Endothelial cell of umbilical vein (primary cell): ENCODE data around the gene JAKMIP1. TPM values are rescaled to one million over a fixed set of nuclear protein-coding genes. Genes with fewer than 3 reads are reported as not detected.

Experiments
- BruUV-seq: library from RNA; stranded (reverse); fragments of 400-500 nt; replicated peaks from 2 replicates; lab custom pipeline; 2021; lab: Mats Ljungman, UMichigan
- CTCF ChIA-PET: fragments of 300-600, 350-600 bp; sonication (Branson Sonifier 250); formaldehyde crosslinking; loops from one replicate; lab custom pipeline; 2021; ENCODE audit warnings: antibody characterized with exemption, inconsistent platforms; lab: Charles Lee
- POLR2A ChIA-PET: fragments of 300-600, 350-600 bp; sonication (Branson Sonifier 250); formaldehyde crosslinking; loops from one replicate; lab custom pipeline; 2021; ENCODE audit warnings: antibody characterized with exemption, inconsistent platforms; lab: Charles Lee
- DNase-seq: peaks from one replicate; pipeline ENCODE4 v3.0.0-alpha.2; 2011; ENCODE audit warnings: low read depth, low spot score
- FAIRE-seq: peaks from 2 replicates; lab custom pipeline; 2011; peaks lifted over from hg19 to GRCh38; lab: Jason Lieb, UNC
- H2AFZ ChIP-seq: 2 replicates; pipeline ENCODE4 v1.6.0; 2012; ENCODE audit warnings: low read depth, low read length, control low read depth, inconsistent platforms
- H3K27ac ChIP-seq: 2 replicates; pipeline ENCODE4 v1.5.1; 2011; ENCODE audit warnings: low read depth, mild to moderate bottlenecking, control low read depth, low read length, moderate library complexity; ENCODE audit not compliant: insufficient read depth
- H3K27me3 ChIP-seq, 2 experiments: 2 replicates each; pipeline versions ENCODE4 v1.6.0 to v1.6.1; 2011; ENCODE audit warnings: low read length in 2 of 2, mixed read lengths in 1 of 2; ENCODE audit not compliant: control insufficient read depth in 2 of 2, insufficient read depth in 2 of 2
- H3K36me3 ChIP-seq, 2 experiments: 2 replicates in 1 of 2; 3 replicates in 1 of 2; pipeline ENCODE4 v1.5.1; 2011; ENCODE audit warnings: low read length in 2 of 2, mild to moderate bottlenecking in 1 of 2, moderate library complexity in 1 of 2; ENCODE audit not compliant: control insufficient read depth in 2 of 2, insufficient read depth in 2 of 2; ENCODE audit errors: extremely low read depth in 1 of 2
- H3K4me1 ChIP-seq: 3 replicates; pipeline ENCODE4 v1.5.1; 2011; ENCODE audit warnings: mild to moderate bottlenecking, low read length; ENCODE audit not compliant: control insufficient read depth, insufficient read depth; ENCODE audit errors: extremely low read depth
- H3K4me2 ChIP-seq: 2 replicates; pipeline ENCODE4 v1.6.1; 2011; ENCODE audit warnings: low read length, control low read depth, mixed read lengths; ENCODE audit not compliant: insufficient read depth
- H3K4me3 ChIP-seq, 3 experiments: fragments of 200-600 bp in 1 of 3; sonication (generic), shearing (Covaris generic) in 1 of 3; replicated peaks in 1 of 3; 2 replicates each; pipeline ENCODE4 v1.5.1; 2011 to 2016; ENCODE audit warnings: control low read depth in 3 of 3, low read length in 3 of 3, mild to moderate bottlenecking in 2 of 3, inconsistent platforms in 1 of 3, low read depth in 1 of 3, moderate library complexity in 1 of 3; ENCODE audit not compliant: insufficient read depth in 1 of 3
- H3K79me2 ChIP-seq: 2 replicates; pipeline ENCODE4 v1.6.0; 2012; ENCODE audit warnings: low read length, inconsistent platforms; ENCODE audit not compliant: control insufficient read depth, insufficient read depth
- H3K9ac ChIP-seq: replicated peaks from 2 replicates; pipeline ENCODE3; 2011; ENCODE audit warnings: low read length, control low read depth; ENCODE audit not compliant: insufficient read depth; ENCODE audit errors: extremely low read depth
- H3K9me1 ChIP-seq: replicated peaks from 3 replicates; pipeline ENCODE4 v1.6.0; 2011; ENCODE audit warnings: mild to moderate bottlenecking, low read length; ENCODE audit not compliant: control insufficient read depth, insufficient read depth; ENCODE audit errors: extremely low read depth
- H3K9me3 ChIP-seq: replicated peaks from 2 replicates; pipeline ENCODE4 v1.5.1; 2012; ENCODE audit warnings: low read length, inconsistent platforms; ENCODE audit not compliant: control insufficient read depth, insufficient read depth
- H4K20me1 ChIP-seq: replicated peaks from 2 replicates; pipeline ENCODE3; 2011; ENCODE audit warnings: mild to moderate bottlenecking, low read length; ENCODE audit not compliant: control insufficient read depth, insufficient read depth; ENCODE audit errors: extremely low read depth
- CTCF ChIP-seq, 2 donors: IDR thresholded peaks; 1 replicate in 1 of 2; 2 replicates in 1 of 2; pipeline ENCODE4 v1.5.1; 2011; ENCODE audit warnings: low read length in 2 of 2, mild to moderate bottlenecking in 2 of 2, moderate library complexity in 2 of 2, control low read depth in 1 of 2, inconsistent platforms in 1 of 2, low read depth in 1 of 2; ENCODE audit not compliant: insufficient read depth in 1 of 2; ENCODE audit errors: extremely low read depth in 1 of 2
- EZH2 ChIP-seq: IDR thresholded peaks from 2 replicates; pipeline ENCODE4 v1.6.1; 2012; ENCODE audit warnings: borderline replicate concordance, low read depth, mild to moderate bottlenecking, moderate library complexity, low read length, inconsistent platforms; ENCODE audit not compliant: severe bottlenecking
- FOS ChIP-seq: IDR thresholded peaks from 2 replicates; pipeline ENCODE4 v1.6.1; 2011; ENCODE audit warnings: mild to moderate bottlenecking, low read length, moderate library complexity, borderline replicate concordance; ENCODE audit not compliant: insufficient read depth
- GATA2 ChIP-seq: IDR thresholded peaks from 2 replicates; pipeline ENCODE4 v1.7.0; 2011; ENCODE audit warnings: low read depth, mild to moderate bottlenecking, moderate library complexity, mixed read lengths, low read length; ENCODE audit not compliant: insufficient read length, insufficient read depth
- JUN ChIP-seq: IDR thresholded peaks from 2 replicates; pipeline ENCODE4 v1.6.1; 2011; ENCODE audit warnings: borderline replicate concordance, low read depth; ENCODE audit not compliant: insufficient read length, insufficient read depth
- MAX ChIP-seq: IDR thresholded peaks from 2 replicates; pipeline ENCODE4 v1.6.1; 2011; ENCODE audit not compliant: insufficient read depth, insufficient read length
- MYC ChIP-seq: IDR thresholded peaks from one replicate; pipeline ENCODE4 v1.6.1; 2011; ENCODE audit warnings: mild to moderate bottlenecking, low read depth, low read length
- POLR2A ChIP-seq: IDR thresholded peaks from 2 replicates; pipeline ENCODE4 v1.6.1; 2012; ENCODE audit warnings: low read depth, mild to moderate bottlenecking, control low read depth, low read length
- POLR2AphosphoS5 ChIP-seq: IDR thresholded peaks from 2 replicates; pipeline ENCODE4 v1.6.1; 2012; ENCODE audit warnings: low read depth, mild to moderate bottlenecking, control low read depth, low read length, moderate library complexity; ENCODE audit not compliant: insufficient read depth
- dilution Hi-C: fragments of 300-500 bp; cut with MboI; formaldehyde crosslinking; loops from one replicate; pipeline ENCODE4 v1.15.0; 2019; ENCODE audit warnings: low sequenced_read_pairs; ENCODE audit not compliant: extremely low pct_ligation_motif_present
- intact Hi-C: fragments of 100-400 bp; cut with micrococcal nuclease; formaldehyde crosslinking; loops from one replicate; pipeline ENCODE4 v1.10.0; 2022
- polyA plus RNA-seq, 4 experiments: library from polyadenylated mRNA; depleted of rRNA in 3 of 4; stranded (reverse) in 3 of 4; unstranded in 1 of 4; fragments of >200 nt; gene quantifications; 2 replicates each; pipeline versions ENCODE4 v1.2.1 to v1.2.3, GENCODE V29; 2011 to 2012; ENCODE audit warnings: missing spikeins in 1 of 4
- total RNA-seq: library from RNA; stranded (reverse); gene quantifications from 2 replicates; pipeline ENCODE4 v1.2.3, GENCODE V29; 2021

JAKMIP1 gene
- total and polyA plus RNA-seq, 2 donors (not counting 3 experiments of a cell fraction or from before 2014, with no cell fraction given), result not detected

GRCh38 chr4:6002492-6002833 lies 197.9 kb downstream of the JAKMIP1 start:
- Histone ChIP-seq H2AFZ (no peak overlapping the region), H3K4me2 (no peak overlapping the region), H3K9me1 (no peaks in the 10 kb centered on the region), H3K4me3 (no peak overlapping the region), H3K9me3 (no peaks in the 10 kb centered on the region), H3K4me1 (no peaks in the 10 kb centered on the region), H3K36me3 (no peaks in the 10 kb centered on the region), H3K9ac (no peak overlapping the region), H3K27ac (no peak overlapping the region), H3K27me3 (no peaks in the 10 kb centered on the region), H4K20me1 (no peaks in the 10 kb centered on the region), H3K79me2 (no peaks in the 10 kb centered on the region)
- CTCF ChIA-PET, result no interaction called here
- no peak for TF ChIP-seq FOS
- TF ChIP-seq MAX, result no peak
- TF ChIP-seq GATA2, result no peak
- no peak for TF ChIP-seq POLR2AphosphoS5
- TF ChIP-seq POLR2A, result no peak
- TF ChIP-seq MYC, result no peak
- TF ChIP-seq JUN, result no peak
- no peak for TF ChIP-seq CTCF (IDR thresholded peaks at IDR 0.05; ENCODE audit: extremely low read depth in 1 of 2, insufficient read depth in 1 of 2, low read depth in 1 of 2, low read length in 2 of 2)
- TF ChIP-seq EZH2, result no peak
- BruUV-seq, result no TSS peak
- POLR2A ChIA-PET, result no interaction called here
- DNase-seq (no peak), FAIRE-seq (no peak)
- intact Hi-C loops, result no loop called here
- dilution Hi-C loops, result no loop called here
